ENCODE measurements around the gene MZF1.

The MZF1 gene

GRCh38 chr19:58570770-58571574 lies 2.2 kb downstream of the MZF1 start:
- no peak for DNase-seq (ENCODE audit: low read depth)

- no peak for DNase-seq (ENCODE audit: low read depth)
Observed at GRCh38 chr19:58569943-58570670, 3.0 kb downstream of the MZF1 start.

- DNase-seq (ENCODE audit: low read depth): no peak
Observed at GRCh38 chr19:58569191-58569942, 3.8 kb downstream of the MZF1 start.

- DNase-seq (ENCODE audit: low read depth): no peak
Observed at GRCh38 chr19:58568453-58569130, 4.5 kb downstream of the MZF1 start.

GRCh38 chr19:58566989-58567388 lies 6.1 kb downstream of the MZF1 start:
- no peak for DNase-seq (ENCODE audit: low read depth)

GRCh38 chr19:58563823-58564222 lies 9.3 kb downstream of the MZF1 start:
- DNase-seq (ENCODE audit: low read depth): no peak

- DNase-seq (ENCODE audit: low read depth): no peak
Observed at GRCh38 chr19:58563034-58563573, 10.0 kb downstream of the MZF1 start.

GRCh38 chr19:58562122-58563033 lies 10.8 kb downstream of the MZF1 start:
- DNase-seq (ENCODE audit: low read depth): no peak

GRCh38 chr19:58561373-58562121 lies 11.6 kb downstream of the MZF1 start:
- no peak for DNase-seq (ENCODE audit: low read depth)

- DNase-seq (ENCODE audit: low read depth): no peak
Observed at GRCh38 chr19:58560921-58561320, 12.2 kb downstream of the MZF1 start.

- no peak for DNase-seq (ENCODE audit: low read depth)
Observed at GRCh38 chr19:58560007-58560887, 12.9 kb downstream of the MZF1 start.

- DNase-seq (ENCODE audit: low read depth): peak; percentile 61
Observed at GRCh38 chr19:58559275-58560006, 13.7 kb downstream of the MZF1 start.

GRCh38 chr19:58558623-58559274 lies 14.4 kb downstream of the MZF1 start:
- DNase-seq (ENCODE audit: low read depth): peak; percentile 78

- DNase-seq (ENCODE audit: low read depth): no peak
Observed at GRCh38 chr19:58558066-58558622, 15.0 kb downstream of the MZF1 start, which contains the start of gene UBE2M. Gene UBE2M, minus strand, starts transcription at chr19:58558611. Its CDS starts 230 bp downstream, at chr19:58558381.

GRCh38 chr19:58557221-58558065 lies 15.7 kb downstream of the MZF1 start:
- DNase-seq (ENCODE audit: low read depth): no peak

- no peak for DNase-seq (ENCODE audit: low read depth)
Observed at GRCh38 chr19:58556622-58557220, 16.4 kb downstream of the MZF1 start.
